Liver (tissue), 3 donors: ENCODE measurements around the gene CRADD.

Source experiments
- ATF3 ChIP-seq: IDR thresholded peaks from 2 replicates; pipeline ENCODE4 v1.6.1; 2016; ENCODE audit warnings: antibody characterized with exemption
- CTCF ChIP-seq: fragments of 150-350 bp; IDR thresholded peaks from 2 replicates; pipeline ENCODE4 v1.5.1; 2017; ENCODE audit warnings: improper control_type of control experiment, low read depth, low read length; ENCODE audit not compliant: missing input control
- EGR1 ChIP-seq, 2 donors: IDR thresholded peaks; 2 replicates each; pipeline ENCODE4 v1.6.1; 2016 to 2018; ENCODE audit warnings: antibody characterized with exemption in 2 of 2, low read depth in 2 of 2
- GABPA ChIP-seq, 2 donors: IDR thresholded peaks in 1 of 2; conservative IDR thresholded peaks in 1 of 2; 2 replicates each; pipeline ENCODE4 v1.6.1; 2016; ENCODE audit warnings: antibody characterized with exemption in 2 of 2, mild to moderate bottlenecking in 1 of 2, moderate library complexity in 1 of 2
- MAX ChIP-seq: IDR thresholded peaks from 2 replicates; pipeline ENCODE4 v1.6.1; 2016; ENCODE audit warnings: antibody characterized with exemption
- NR2F2 ChIP-seq: IDR thresholded peaks from 2 replicates; pipeline ENCODE4 v1.6.1; 2016; ENCODE audit warnings: antibody characterized with exemption
- RAD21 ChIP-seq, 2 donors: IDR thresholded peaks; 2 replicates each; pipeline ENCODE4 v1.6.1; 2016; ENCODE audit warnings: antibody characterized with exemption in 2 of 2, mild to moderate bottlenecking in 2 of 2
- RXRA ChIP-seq, 2 donors: IDR thresholded peaks; 2 replicates each; pipeline ENCODE4 v1.6.1; 2017 to 2018; ENCODE audit warnings: antibody characterized with exemption in 2 of 2, mild to moderate bottlenecking in 1 of 2
- YY1 ChIP-seq: IDR thresholded peaks from 2 replicates; pipeline ENCODE4 v1.6.1; 2016; ENCODE audit warnings: antibody characterized with exemption, mild to moderate bottlenecking
- ZBTB33 ChIP-seq: IDR thresholded peaks from 2 replicates; pipeline ENCODE4 v1.6.1; 2016; ENCODE audit warnings: antibody characterized with exemption
- donor health status: healthy.
- donor health status: healthy.

- TF ChIP-seq CTCF (no peak), ATF3 (no peak), RXRA (IDR thresholded peaks at IDR 0.05) (no peak), MAX (no peak), ZBTB33 (no peak), YY1 (no peak), NR2F2 (no peak), EGR1 (IDR thresholded peaks at IDR 0.05; ENCODE audit: low read depth in 2 of 2) (no peak), GABPA (IDR thresholded peaks at IDR 0.05 in 1 of 2, conservative IDR thresholded peaks at IDR 0.05 in 1 of 2) (no peak), RAD21 (IDR thresholded peaks at IDR 0.05) (no peak)
Observed at GRCh38 chr12:93727195-93727811, 50.1 kb downstream of the CRADD start.
